CD14-positive monocyte (primary cell): ENCODE data around the gene CCL8. TPM values are rescaled to one million over a fixed set of nuclear protein-coding genes. Genes with fewer than 3 reads are reported as not detected.

Source experiments
- DNase-seq, 3 donors: peaks; one replicate each; pipeline ENCODE4 v3.0.0-alpha.2; 2011 to 2022
- H2AFZ ChIP-seq: 2 replicates; pipeline ENCODE4 v1.6.0; 2012; ENCODE audit warnings: mild to moderate bottlenecking, low read depth, low read length, inconsistent platforms; ENCODE audit not compliant: insufficient read depth, poor library complexity, severe bottlenecking
- H3K27ac ChIP-seq, 2 donors: 1 replicate in 1 of 2; 2 replicates in 1 of 2; pipeline ENCODE4 v1.5.1; 2012 to 2013; ENCODE audit warnings: low read length in 2 of 2, control low read depth in 1 of 2, inconsistent platforms in 1 of 2, low read depth in 1 of 2, mild to moderate bottlenecking in 1 of 2
- H3K27me3 ChIP-seq, 2 donors: one replicate each; pipeline versions ENCODE4 v1.6.0 to v1.6.1; 2011 to 2013; ENCODE audit warnings: low read length in 2 of 2; ENCODE audit not compliant: control insufficient read depth in 2 of 2, insufficient read depth in 2 of 2
- H3K36me3 ChIP-seq, 2 donors: replicated peaks in 1 of 2; 1 replicate in 1 of 2; 2 replicates in 1 of 2; pipeline versions ENCODE4 v1.5.1 to v1.6.1; 2012 to 2013; ENCODE audit warnings: low read length in 2 of 2, control low read depth in 1 of 2, inconsistent platforms in 1 of 2, mild to moderate bottlenecking in 1 of 2; ENCODE audit not compliant: insufficient read depth in 2 of 2, control insufficient read depth in 1 of 2
- H3K4me1 ChIP-seq, 2 donors: 1 replicate in 1 of 2; 2 replicates in 1 of 2; pipeline versions ENCODE4 v1.5.1 to v1.6.1; 2012 to 2013; ENCODE audit warnings: low read length in 2 of 2, control low read depth in 1 of 2, inconsistent platforms in 1 of 2, mild to moderate bottlenecking in 1 of 2, moderate library complexity in 1 of 2; ENCODE audit not compliant: insufficient read depth in 2 of 2, control insufficient read depth in 1 of 2
- H3K4me2 ChIP-seq: replicated peaks from 2 replicates; pipeline ENCODE3; 2012; ENCODE audit warnings: low read length, moderate library complexity, mild to moderate bottlenecking; ENCODE audit not compliant: poor library complexity, severe bottlenecking; ENCODE audit errors: extremely low read depth
- H3K4me3 ChIP-seq, 3 experiments: fragments of 200-600 bp in 1 of 3; sonication (generic) in 1 of 3; replicated peaks in 1 of 3; 1 replicate in 2 of 3; 2 replicates in 1 of 3; pipeline ENCODE4 v1.5.1; 2011 to 2013; ENCODE audit warnings: low read length in 3 of 3, mild to moderate bottlenecking in 3 of 3, control low read depth in 2 of 3, low read depth in 2 of 3, inconsistent platforms in 1 of 3, moderate library complexity in 1 of 3
- H3K79me2 ChIP-seq: 2 replicates; pipeline ENCODE4 v1.6.0; 2012; ENCODE audit warnings: mild to moderate bottlenecking, control low read depth, inconsistent platforms, low read length, moderate library complexity; ENCODE audit not compliant: insufficient read depth
- H3K9ac ChIP-seq: 2 replicates; pipeline ENCODE4 v1.6.0; 2017; ENCODE audit warnings: low read length, mild to moderate bottlenecking; ENCODE audit not compliant: insufficient read depth, poor library complexity, severe bottlenecking
- H3K9me3 ChIP-seq, 2 donors: replicated peaks in 1 of 2; 1 replicate in 1 of 2; 2 replicates in 1 of 2; pipeline versions ENCODE4 v1.5.1 to v1.6.1; 2012 to 2013; ENCODE audit warnings: low read length in 2 of 2, control low read depth in 1 of 2; ENCODE audit not compliant: control insufficient read depth in 1 of 2, insufficient read depth in 1 of 2
- H4K20me1 ChIP-seq: 2 replicates; pipeline ENCODE4 v1.6.0; 2012; ENCODE audit warnings: mild to moderate bottlenecking, low read length, control low read depth, moderate library complexity; ENCODE audit not compliant: insufficient read depth
- H3K27ac Mint-ChIP-seq, 7 donors: one replicate each; pipeline ENCODE4 v1.8.0; 2020; ENCODE audit warnings: mild to moderate bottlenecking in 7 of 7, mixed read lengths in 7 of 7, moderate library complexity in 6 of 7, inconsistent platforms in 2 of 7
- H3K27me3 Mint-ChIP-seq, 3 donors: one replicate each; pipeline ENCODE4 v1.8.0; 2021 to 2022; ENCODE audit warnings: low read depth in 3 of 3, mild to moderate bottlenecking in 3 of 3, mixed read lengths in 3 of 3, moderate library complexity in 3 of 3, inconsistent platforms in 1 of 3
- H3K36me3 Mint-ChIP-seq, 2 donors: one replicate each; pipeline ENCODE4 v1.8.0; 2020; ENCODE audit warnings: mixed read lengths in 2 of 2, inconsistent platforms in 1 of 2, mild to moderate bottlenecking in 1 of 2
- H3K4me1 Mint-ChIP-seq: one replicate; pipeline ENCODE4 v1.8.0; 2020; ENCODE audit warnings: mild to moderate bottlenecking, mixed read lengths
- H3K4me3 Mint-ChIP-seq, 2 donors: one replicate each; pipeline ENCODE4 v1.8.0; 2020; ENCODE audit warnings: mild to moderate bottlenecking in 2 of 2, mixed read lengths in 2 of 2, moderate library complexity in 1 of 2
- H3K9me3 Mint-ChIP-seq, 7 donors: one replicate each; pipeline ENCODE4 v1.8.0; 2020 to 2022; ENCODE audit warnings: mixed read lengths in 7 of 7, mild to moderate bottlenecking in 6 of 7, moderate library complexity in 6 of 7, inconsistent platforms in 2 of 7
- WGBS: methylation state at CpG from one replicate; pipeline ENCODE4 v1.1.5; 2013; ENCODE audit warnings: missing lambda C conversion rate; ENCODE audit not compliant: insufficient coverage; 5-methylcytosine and 5-hydroxymethylcytosine counted together
- intact Hi-C, 2 donors: fragments of 100-400 bp; cut with micrococcal nuclease; formaldehyde crosslinking; loops; one replicate each; pipeline versions ENCODE4 v1.15.0 to v1.15.1; 2023
- polyA plus RNA-seq, 3 donors: library from polyadenylated mRNA; depleted of rRNA in 1 of 3; unstranded in 2 of 3; stranded (reverse) in 1 of 3; fragments of 300-500 nt in 2 of 3; fragments of >200 nt in 1 of 3; fragmentation: Illumina TruSeq in 2 of 3; gene quantifications; 1 replicate in 2 of 3; 2 replicates in 1 of 3; pipeline ENCODE4 v1.2.3, GENCODE V29; 2012 to 2021
- TF ChIP-seq, protein P1 (sequence below): fragments of 200-600 bp; IDR thresholded peaks from one replicate; pipeline ENCODE4 v1.8.0; 2022; ENCODE audit warnings: antibody characterized with exemption, mild to moderate bottlenecking

Gene CCL8
- polyA plus RNA-seq, 3 donors = 0.17 to 1.3 (median 0.98) TPM

DNA sequence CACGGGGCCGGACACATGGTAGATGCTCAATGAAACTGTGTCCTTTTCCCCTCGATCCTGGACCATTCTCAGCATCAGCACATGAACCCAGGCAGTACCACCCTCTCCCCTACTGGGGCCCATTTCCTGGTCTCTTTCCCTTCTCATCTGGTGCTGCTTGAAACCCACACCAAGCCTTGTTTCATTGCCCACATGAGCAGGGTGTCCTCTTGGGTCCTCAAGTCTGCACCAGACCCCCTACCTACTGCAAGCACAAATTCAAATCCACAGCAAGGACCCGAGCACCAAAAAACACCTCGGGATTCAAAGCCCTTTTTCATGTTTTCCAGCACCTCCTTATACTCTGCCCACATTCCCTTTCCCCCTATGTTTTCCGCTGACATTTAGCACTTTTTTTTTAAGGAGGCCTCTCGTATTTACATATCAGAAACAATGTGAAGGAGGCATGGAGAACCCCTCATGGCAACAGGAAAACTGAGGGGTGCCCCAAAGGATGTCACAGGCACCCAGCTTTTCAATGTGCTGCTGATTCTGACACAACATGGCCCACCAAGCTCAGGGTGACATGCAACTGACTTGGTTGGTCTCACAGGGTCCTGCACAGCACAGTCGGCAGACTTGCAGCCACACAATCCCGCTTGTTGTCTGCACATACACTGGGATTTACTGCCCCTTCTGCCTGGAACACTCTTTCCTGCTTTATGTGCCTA lies 48.4 kb downstream of the CCL8 start:
- no peaks in the 10 kb centered on the region for H3K36me3 ChIP-seq
- Mint-ChIP-seq H3K36me3 (no peaks in the 10 kb centered on the region), H3K4me1 (peaks cover 22% of the 10 kb centered on the region), H3K4me3 (no peak overlapping the region), H3K9me3 (no peaks in the 10 kb centered on the region), H3K27ac (peak overlapping the region in 4 of 7 donors; percentile 38 to 84 (median 59)), H3K27me3 (no peaks in the 10 kb centered on the region)
- no peaks in the 10 kb centered on the region for H3K79me2 ChIP-seq
- no peaks in the 10 kb centered on the region for H3K27me3 ChIP-seq
- peaks cover 81 to 93% of the 10 kb centered on the region in 2 donors for H3K4me1 ChIP-seq
- H3K9me3 ChIP-seq = no peaks in the 10 kb centered on the region
- no peaks in the 10 kb centered on the region for H4K20me1 ChIP-seq
- H3K9ac ChIP-seq = no peak overlapping the region
- WGBS = 96% methylated on average over 9 of the region's 9 CpGs
- intact Hi-C loops = loop anchor here in 1 of 2 donors (5.0 to 10.0 kb wide), 2 partner anchors 63 to 120 kb away; no protein-coding TSS in a partner anchor
- DNase-seq = no peak
- H3K27ac ChIP-seq = peak overlapping the region in 1 of 2 donors; percentile 85
- H3K4me2 ChIP-seq = peak overlapping the region; percentile 66
- H2AFZ ChIP-seq = no peak overlapping the region
- H3K4me3 ChIP-seq = peak overlapping the region in 1 of 3 experiments; percentile 58
- TF ChIP-seq, protein P1, sequence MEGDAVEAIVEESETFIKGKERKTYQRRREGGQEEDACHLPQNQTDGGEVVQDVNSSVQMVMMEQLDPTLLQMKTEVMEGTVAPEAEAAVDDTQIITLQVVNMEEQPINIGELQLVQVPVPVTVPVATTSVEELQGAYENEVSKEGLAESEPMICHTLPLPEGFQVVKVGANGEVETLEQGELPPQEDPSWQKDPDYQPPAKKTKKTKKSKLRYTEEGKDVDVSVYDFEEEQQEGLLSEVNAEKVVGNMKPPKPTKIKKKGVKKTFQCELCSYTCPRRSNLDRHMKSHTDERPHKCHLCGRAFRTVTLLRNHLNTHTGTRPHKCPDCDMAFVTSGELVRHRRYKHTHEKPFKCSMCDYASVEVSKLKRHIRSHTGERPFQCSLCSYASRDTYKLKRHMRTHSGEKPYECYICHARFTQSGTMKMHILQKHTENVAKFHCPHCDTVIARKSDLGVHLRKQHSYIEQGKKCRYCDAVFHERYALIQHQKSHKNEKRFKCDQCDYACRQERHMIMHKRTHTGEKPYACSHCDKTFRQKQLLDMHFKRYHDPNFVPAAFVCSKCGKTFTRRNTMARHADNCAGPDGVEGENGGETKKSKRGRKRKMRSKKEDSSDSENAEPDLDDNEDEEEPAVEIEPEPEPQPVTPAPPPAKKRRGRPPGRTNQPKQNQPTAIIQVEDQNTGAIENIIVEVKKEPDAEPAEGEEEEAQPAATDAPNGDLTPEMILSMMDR = no peak

DNA sequence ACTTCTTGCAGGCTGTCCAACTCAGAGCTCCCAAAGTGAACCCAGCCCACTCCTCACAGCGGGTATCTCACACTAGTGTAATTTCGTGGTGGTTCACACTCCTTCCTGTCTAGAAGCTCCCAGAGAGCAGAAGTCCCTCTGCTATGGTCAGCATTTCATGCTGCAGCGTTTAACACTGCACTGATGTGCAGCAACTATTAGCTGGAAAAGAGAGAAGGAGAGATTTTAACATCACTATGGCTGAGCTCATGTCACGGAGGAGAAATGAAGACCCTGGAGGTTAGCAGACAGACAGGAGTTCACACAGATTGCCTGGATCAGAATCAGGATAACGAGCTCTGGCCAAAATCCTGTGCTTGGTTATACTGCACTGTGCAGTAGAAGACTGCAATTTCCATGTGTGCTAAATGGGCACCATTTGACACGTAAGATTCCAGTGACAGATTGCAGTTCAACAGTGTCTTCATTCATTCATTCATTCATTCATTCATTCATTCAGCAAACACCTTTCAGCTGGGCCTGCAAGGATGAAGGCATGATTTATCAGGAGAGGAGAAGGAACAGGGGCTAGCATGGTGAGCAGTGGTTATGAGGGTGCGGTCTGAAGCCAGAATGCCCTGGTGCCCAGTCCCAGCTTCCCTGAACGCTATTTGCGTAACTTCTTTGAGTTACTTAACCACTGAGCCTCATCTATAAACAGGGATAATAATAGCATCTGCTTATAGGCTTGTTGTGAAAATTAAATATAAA lies 49.1 kb downstream of the CCL8 start:
- Histone ChIP-seq H3K9ac (no peak overlapping the region), H4K20me1 (no peaks in the 10 kb centered on the region), H3K36me3 (no peaks in the 10 kb centered on the region), H3K27ac (peak overlapping the region; percentile 81 to 85), H3K4me2 (peak overlapping the region; percentile 66), H3K79me2 (no peaks in the 10 kb centered on the region), H2AFZ (no peak overlapping the region), H3K4me3 (peak overlapping the region in 1 of 3 experiments; percentile 58), H3K4me1 (peaks cover 76 to 87% of the 10 kb centered on the region in 2 donors), H3K9me3 (no peaks in the 10 kb centered on the region), H3K27me3 (no peaks in the 10 kb centered on the region)
- Mint-ChIP-seq H3K27me3 (no peaks in the 10 kb centered on the region), H3K4me1 (peaks cover 15% of the 10 kb centered on the region), H3K4me3 (no peak overlapping the region), H3K27ac (no peak overlapping the region), H3K36me3 (peaks cover 0 to 2% of the 10 kb centered on the region in 2 donors), H3K9me3 (no peaks in the 10 kb centered on the region)
- intact Hi-C loops = loop anchor here in 1 of 2 donors (5.0 to 10.0 kb wide), 2 partner anchors 64 to 121 kb away; no protein-coding TSS in a partner anchor
- peak; percentile 32 to 62 (median 58) for DNase-seq
- TF ChIP-seq, protein P1 = no peak
- WGBS = 42% methylated on average over 5 of the region's 9 CpGs
